GM21447 (cell line): ENCODE data around the gene TGFBR3L.
"Not testable (repeated sequence)": the region's sequence is repeated elsewhere in the genome, so short reads cannot be mapped to it uniquely, and the experiment has no call there.

Experiments used
- ATAC-seq: cut with Tn5 transposase; IDR thresholded peaks from one replicate; pipeline ENCODE4 v1.9.1; 2021; ENCODE audit not compliant: unreplicated experiment

TGFBR3L gene

GRCh38 chr19:7879111-7879807 is 35.4 kb upstream of the TGFBR3L start:
- no peak for ATAC-seq

GRCh38 chr19:7879836-7880235 is 34.8 kb upstream of the TGFBR3L start:
- no peak for ATAC-seq

GRCh38 chr19:7881910-7882309 is 32.7 kb upstream of the TGFBR3L start:
- ATAC-seq = no peak

GRCh38 chr19:7883105-7883504 is 31.5 kb upstream of the TGFBR3L start:
- no peak for ATAC-seq

GRCh38 chr19:7883796-7884570 is 30.6 kb upstream of the TGFBR3L start:
- no peak for ATAC-seq

GRCh38 chr19:7885818-7886217 is 28.8 kb upstream of the TGFBR3L start:
- no peak for ATAC-seq

GRCh38 chr19:7887408-7888144 is 27.1 kb upstream of the TGFBR3L start:
- no peak for ATAC-seq

- no peak for ATAC-seq
Observed at GRCh38 chr19:7888145-7888825, 26.3 kb upstream of the TGFBR3L start, which contains the start of gene LRRC8E. TSS of gene LRRC8E (plus strand) at chr19:7888510. CDS start at chr19:7895604, 7,094 bp downstream.

- no peak for ATAC-seq
Observed at GRCh38 chr19:7888826-7889217, 25.8 kb upstream of the TGFBR3L start.

GRCh38 chr19:7893362-7894101 is 21.1 kb upstream of the TGFBR3L start:
- not testable (repeated sequence) for ATAC-seq

- no peak for ATAC-seq
Observed at GRCh38 chr19:7894612-7895309, 19.9 kb upstream of the TGFBR3L start.

GRCh38 chr19:7895565-7895964 is 19.1 kb upstream of the TGFBR3L start:
- no peak for ATAC-seq

- ATAC-seq = no peak
Observed at GRCh38 chr19:7897292-7897691, 17.3 kb upstream of the TGFBR3L start.

GRCh38 chr19:7898967-7899366 is 15.7 kb upstream of the TGFBR3L start:
- no peak for ATAC-seq

GRCh38 chr19:7899751-7900378 is 14.8 kb upstream of the TGFBR3L start:
- no peak for ATAC-seq

GRCh38 chr19:7900401-7900870 is 14.2 kb upstream of the TGFBR3L start:
- no peak for ATAC-seq

GRCh38 chr19:7900931-7901330 is 13.7 kb upstream of the TGFBR3L start:
- ATAC-seq = no peak

- ATAC-seq = no peak
Observed at GRCh38 chr19:7901337-7901736, 13.3 kb upstream of the TGFBR3L start.

GRCh38 chr19:7902796-7903243 is 11.8 kb upstream of the TGFBR3L start:
- no peak for ATAC-seq
